ENCODE measurements around the gene TFF3.

DNA sequence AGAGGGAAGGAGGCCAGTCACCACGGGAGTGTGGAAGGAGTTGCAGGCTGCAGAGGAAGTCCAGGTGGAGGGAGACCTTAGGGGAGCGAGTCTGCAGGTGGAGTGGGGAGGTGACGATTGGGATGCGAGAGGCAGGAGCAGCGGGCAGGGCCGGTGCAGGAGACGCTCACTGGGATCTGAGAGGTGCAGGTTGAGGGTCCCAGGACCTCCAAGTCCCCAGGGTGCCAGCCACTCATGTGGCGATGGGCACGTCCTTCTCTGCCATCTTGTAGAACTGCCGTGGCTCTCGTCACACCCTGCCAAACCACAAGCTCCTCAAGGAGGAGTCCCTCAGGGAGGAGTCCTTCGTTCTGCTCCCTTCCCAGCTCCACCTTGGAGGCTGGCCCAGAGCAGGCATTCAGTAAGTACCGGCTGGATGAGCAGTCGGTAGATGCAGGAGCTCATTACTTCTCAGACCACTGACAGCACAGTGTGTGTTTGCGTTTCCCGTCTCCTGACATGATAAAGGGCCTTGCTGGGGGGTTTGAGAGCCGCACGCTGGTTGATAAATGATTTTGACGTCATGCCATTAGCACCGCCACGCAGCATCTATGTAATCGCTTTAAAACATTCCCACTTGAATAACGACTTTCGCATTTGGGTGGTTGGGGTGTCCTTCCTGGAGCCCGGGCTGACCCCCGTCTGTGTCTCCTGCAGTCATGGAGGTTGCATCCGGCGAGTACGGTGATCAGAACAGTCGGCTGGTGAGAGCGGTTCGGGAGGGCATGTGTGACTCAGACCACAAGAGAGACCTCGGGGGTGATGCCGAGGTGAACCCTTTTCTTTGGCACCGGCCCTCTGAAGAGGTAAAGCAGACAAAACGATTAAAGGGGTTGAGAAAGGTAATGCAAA, 27.8 kb downstream of the TFF3 start:
- TF ChIP-seq, protein P1, sequence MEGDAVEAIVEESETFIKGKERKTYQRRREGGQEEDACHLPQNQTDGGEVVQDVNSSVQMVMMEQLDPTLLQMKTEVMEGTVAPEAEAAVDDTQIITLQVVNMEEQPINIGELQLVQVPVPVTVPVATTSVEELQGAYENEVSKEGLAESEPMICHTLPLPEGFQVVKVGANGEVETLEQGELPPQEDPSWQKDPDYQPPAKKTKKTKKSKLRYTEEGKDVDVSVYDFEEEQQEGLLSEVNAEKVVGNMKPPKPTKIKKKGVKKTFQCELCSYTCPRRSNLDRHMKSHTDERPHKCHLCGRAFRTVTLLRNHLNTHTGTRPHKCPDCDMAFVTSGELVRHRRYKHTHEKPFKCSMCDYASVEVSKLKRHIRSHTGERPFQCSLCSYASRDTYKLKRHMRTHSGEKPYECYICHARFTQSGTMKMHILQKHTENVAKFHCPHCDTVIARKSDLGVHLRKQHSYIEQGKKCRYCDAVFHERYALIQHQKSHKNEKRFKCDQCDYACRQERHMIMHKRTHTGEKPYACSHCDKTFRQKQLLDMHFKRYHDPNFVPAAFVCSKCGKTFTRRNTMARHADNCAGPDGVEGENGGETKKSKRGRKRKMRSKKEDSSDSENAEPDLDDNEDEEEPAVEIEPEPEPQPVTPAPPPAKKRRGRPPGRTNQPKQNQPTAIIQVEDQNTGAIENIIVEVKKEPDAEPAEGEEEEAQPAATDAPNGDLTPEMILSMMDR (conservative IDR thresholded peaks at IDR 0.05 in 1 of 2, IDR thresholded peaks at IDR 0.05 in 1 of 2; ENCODE audit: low read depth in 1 of 2, low read length in 2 of 2) = no peak
- no peak for TF ChIP-seq EZH2 (IDR thresholded peaks at IDR 0.05; ENCODE audit: low read length, missing control alignments)
